Activated CD4-positive, alpha-beta T cell treated with anti-CD3 and anti-CD28 coated beads for 24 hours (primary cell): ENCODE results near the gene ATP9B.

Experiments used
- DNase-seq, 2 donors: peaks; one replicate each; pipeline ENCODE4 v3.0.0-alpha.2; 2020; ENCODE audit warnings: low read depth in 2 of 2

Gene ATP9B

DNA sequence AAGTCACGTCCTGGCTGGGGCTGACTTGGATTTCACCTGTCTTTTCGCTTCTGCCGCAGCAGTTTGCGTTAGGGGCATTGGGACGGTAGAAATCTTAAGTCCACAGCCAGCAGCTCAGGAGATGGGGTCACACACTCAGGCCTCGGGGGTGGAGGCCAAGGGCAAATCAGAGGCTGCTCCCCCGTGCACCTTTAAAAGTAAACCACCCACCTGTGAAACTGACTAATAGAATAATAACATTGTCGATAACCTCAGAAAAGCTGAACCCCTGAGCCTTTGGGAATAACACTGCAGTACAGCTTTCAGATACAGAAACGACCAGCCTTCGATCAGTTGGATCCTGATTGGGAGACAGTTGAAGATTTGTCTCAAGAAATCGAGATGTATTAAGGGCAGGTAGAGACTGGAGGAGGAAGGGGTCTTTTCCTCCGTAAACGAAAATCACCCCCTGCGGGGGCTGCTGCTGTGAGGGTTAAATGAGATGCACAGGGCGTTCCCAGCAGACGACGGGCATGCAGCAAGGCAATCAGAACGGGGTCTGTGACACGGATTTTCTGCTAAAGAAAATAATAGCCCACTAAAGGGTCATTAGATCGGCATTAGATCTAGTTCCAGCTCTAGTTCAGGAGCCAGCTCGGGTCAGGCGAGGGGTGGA, 310.2 kb downstream of the ATP9B start:
- DNase-seq, result no peak

DNA sequence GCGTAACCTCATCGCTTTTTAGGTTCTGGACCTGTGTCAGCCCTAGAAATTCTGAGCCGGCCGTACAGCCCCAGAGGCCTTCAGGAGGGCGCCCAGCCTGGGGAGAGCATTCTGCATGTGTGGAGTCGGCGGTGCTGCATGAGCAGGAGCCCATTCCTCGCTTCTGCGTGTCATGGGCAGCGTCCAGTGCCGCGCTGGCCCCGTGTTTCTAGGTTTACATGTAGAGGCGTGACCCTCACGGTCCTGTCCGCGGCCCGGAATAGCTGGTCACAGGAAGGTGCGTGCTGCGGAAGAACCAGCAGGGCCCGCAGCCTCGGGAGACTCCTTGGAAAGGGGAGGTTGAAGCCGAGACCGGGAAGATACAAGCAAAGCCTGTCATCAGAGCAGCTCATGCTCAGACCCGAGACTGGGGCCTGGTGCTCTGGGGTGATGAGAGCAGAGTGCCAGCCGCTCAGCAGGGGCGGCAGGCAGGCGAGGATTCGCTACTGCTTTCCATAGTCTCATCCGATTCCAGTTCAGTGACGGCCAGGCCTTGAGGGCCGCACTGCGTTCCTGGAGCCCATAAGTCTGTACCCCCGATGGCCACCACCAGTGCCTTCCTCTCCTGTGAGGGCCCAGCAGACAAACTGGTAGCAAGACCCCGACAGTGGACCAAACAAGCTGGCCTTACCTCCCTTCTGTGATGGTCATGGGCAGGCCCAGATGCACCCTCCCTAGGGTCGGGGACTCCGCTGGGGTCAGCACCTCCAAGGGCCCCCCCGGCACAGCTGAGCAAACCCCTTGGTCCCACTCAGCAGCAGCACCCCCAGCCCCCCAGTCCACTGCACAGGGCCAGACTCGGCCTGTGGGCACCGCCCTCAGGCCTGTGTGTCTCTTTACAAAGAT, 311.0 kb downstream of the ATP9B start:
- DNase-seq, result no peak

DNA sequence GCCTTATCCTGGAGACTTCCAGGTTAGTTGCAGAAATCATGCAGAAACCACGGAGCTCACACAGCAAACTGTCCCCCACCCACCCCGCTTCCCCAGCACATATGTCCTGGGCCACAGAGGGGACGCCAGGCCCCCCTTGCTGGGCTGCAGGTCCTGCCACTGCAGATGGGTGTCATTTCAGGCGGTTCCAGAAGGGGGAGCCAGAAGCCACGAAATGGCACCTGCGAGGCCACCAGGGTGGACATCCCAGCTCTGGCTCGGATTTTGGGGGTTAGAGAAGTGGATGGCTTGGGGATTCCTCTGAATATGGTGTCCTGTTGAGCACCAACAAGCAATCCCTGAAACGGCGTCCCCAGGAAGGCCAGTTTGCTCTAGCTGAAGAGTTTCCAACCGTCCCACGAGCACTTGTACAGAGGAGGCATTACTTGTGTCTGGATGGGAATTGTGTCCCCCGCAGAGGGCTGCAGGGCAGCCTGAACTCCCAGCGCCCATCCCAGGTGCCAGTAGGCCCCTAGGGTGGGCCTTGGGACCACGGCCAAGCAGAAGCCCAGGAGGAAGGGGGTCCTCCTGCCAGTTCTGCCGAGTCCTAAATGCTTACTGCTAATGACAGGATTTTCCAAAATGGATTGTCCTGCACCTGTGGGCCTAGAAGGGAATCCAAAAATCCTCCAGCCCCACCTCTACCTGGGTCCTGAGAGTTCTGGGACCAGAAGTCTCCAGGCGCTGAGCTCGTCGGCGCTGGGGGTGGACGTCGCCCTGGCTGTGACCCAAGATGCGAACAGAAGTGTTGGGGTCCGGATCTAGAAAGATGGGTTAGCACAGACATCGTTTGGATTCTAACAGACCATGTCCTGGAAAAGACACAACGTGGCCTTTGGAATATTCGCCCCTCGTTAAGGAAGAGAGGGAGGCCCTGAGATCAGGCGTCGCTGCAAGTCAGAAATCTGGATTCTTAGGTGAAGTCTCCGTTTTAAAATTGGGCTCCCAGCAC, 311.9 kb downstream of the ATP9B start:
- DNase-seq, result peak; percentile 71 to 73

DNA sequence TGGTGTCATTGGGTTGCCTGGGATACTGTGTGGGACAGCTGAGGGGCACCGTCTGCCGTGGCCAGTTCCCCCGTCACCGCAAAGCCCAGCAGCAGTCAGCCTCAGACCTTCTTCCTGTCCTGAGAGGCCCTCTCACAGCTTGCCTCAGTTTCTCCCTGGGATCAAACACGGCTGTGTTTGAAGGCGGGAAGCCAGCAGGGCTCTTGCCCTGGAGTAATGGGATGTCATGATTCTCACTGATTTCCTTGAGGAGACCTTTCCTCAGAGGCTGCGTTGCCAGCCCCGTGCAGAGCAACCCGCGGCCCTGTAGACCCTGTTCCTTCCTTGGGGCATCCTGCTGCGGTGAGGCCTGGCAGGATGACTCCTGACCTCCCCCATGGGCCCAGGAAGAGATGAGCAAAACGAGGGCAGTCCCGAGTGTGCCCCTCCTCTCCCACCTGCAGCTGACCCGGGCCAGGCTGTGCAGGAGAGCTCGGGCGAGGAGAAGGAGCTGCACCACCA, 312.7 kb downstream of the ATP9B start:
- no peak for DNase-seq

DNA sequence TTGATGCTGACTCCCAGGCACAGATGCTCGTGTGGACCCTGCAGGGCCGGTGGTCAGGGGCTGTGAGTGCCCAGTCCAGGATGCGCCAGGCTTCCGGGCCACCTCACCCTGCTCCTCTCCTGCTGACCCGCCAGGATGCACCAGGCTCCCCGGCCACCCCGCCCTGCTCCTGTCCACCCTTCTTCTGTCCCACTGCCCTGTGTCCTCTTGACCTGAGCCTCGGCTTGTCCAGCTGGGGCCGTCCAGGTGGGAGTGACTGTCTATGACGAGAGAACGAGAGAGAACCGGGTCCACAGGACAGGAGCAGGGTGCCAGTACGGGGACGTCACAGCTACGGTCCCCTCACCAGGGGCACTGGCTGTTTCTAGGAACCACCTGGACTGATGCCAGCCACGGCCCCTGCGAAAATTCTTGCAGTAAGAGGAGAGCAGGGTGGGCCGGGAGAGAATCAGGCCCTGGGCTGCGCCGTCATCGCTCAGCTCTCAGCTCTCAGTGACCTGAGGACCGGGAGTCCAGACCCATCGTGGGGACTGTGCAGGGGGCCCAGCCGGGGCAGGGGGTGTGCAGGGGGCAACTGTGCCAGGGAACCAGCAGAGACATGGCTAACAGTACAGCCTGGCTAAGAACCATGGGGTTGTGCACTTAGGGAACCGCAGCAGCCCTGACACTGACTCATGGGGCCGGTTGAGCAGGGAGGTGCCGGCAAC, 313.6 kb downstream of the ATP9B start:
- DNase-seq, result no peak

DNA sequence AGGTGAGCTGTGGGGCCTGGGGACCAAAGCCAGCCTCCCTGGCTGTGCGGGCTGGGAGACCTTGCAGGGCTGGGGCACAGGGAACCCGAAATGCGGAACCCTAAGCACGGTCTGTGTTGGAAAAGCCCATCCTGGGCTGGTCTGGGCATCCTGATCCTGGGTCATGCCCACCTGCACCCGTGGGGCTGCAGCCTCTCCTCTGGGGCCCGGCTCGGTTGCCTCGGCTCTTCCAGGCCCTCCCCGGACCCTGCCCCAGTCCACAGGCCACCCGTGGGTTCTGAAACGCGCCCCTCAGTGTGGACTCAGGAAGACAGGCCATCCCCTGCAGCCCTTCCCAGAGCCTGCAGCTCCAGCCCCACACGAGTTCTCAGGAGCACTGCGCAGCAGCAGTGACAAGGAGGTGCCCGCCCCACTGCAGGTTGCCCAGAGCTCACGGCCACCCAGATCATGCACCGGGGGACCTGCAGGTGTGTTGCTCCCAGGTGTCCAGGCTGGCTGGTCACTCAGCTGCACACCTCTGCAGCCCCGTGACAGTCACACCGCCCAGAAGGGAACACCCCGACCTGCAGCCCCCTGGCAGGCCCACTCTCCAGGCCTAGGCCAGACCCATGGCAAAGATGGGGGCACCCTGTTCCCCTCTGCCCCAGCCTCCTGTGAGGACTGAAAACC, 314.3 kb downstream of the ATP9B start:
- no peak for DNase-seq

DNA sequence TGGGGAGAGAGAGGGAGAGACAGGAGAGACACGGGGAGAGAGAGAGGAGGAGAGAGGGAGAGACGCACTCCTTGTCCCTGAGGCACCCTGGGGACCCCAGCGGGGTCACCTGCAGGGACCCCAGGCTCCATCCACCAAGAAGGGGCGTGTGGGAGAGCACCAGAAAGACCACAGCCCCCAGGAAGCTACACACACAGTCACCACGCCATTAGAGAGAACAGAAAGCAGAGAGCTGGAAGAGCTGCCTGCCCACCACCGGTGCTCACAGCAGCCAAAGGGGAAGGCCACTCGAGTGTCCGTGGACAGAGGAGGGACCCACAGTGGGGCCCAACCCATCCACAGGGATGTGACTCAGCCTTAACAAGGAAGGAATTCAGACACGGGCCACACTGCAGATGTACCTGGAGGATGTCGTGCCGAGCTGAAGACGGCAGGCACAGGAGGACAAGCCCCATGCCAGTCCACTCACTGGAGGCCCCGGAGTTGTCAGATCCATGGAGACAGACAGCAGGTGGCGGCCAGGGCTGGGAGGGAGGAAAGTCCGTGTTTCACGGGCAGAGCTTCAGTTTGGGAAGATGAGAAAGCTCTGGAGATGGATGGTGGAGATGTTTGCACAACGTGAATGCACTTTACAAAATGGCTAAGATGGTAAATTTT, 315.1 kb downstream of the ATP9B start:
- DNase-seq, result no peak

DNA sequence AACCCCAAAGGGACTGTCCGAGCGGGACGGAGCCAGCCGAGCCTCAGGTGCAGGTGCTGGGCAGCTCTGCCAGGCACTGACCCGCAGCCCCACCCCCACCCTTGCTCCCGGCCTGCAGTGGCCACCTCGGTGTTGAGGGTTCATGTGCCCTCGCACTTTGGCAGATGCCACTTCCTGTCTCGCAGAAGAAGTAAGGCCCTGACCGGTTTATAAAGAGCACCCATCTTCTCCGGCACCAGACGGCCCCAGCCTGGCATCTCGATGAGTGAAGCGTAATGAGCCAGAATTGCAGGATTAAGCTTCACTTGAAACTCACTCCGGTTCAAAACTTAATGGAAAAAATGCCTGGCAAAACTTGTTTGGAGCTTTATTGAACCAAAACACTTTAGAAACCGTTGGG, 315.6 kb downstream of the ATP9B start:
- no peak for DNase-seq

DNA sequence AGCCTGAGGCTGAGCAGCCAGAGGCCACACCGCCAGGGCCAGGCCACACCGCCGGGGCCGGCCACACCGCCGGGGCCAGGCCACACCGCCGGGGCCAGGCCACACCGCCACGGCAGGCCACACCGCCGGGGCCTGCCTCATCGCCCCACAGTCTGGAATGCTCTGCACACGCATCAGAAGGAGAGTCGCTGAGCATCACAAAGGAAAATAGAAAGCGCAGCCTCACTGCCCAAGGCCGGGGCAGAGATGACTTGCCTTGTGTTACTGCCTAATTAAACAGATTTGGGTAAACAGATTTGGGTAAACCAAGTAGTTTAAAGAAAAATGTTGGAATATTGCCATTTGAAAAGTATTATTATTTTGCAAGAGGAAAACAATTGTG, 316.1 kb downstream of the ATP9B start:
- DNase-seq, result no peak

DNA sequence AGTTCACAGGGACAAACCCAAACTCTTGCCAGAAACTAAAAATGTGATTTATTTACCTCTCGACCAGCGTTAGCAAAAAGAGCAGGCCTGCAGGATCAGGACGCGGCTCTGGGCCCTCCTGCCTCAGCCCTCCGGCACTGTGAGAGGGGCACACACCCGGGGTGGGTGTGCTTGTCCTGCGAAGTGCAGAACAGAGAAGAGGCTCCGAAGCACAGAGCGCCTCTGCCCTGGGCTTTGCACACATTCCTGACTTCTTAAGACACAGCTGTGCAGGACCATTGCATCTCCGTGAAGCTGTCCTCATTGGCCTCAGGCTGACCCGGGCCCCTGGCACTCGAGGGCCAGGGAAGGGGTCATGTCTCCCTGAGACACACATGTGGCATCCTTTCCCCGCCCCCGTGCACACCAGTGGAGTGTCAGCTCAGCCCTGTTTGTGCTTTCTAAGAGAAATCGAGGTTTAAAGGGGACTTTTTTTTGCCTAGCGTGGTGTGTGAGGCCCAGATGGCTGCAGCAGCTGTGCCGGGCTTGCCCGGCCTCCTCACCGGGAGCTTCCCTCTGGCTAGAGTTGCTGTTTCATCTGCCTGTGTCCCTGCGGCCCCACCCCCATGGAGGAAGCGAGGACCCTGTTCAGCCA, 316.6 kb downstream of the ATP9B start:
- DNase-seq, result no peak

DNA sequence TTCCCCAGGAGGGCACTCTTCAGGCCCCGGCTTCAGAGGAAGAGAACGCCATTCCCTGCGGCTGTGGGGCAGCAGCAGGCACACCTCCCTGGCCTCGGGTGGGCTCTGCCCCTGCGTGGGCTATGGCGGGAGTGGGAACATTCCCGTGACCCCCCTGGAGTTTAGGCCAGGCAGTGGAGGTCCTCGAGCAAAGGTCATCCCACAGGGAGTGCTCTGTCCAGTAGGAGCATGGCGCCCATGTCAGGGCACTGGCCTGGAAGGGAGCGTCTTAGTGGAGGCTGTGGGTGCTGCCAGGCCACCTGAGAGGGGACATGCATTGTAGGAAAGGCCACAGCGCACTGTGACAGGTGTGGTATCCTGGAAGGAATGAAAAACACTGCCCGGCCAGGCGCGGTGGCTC, 317.4 kb downstream of the ATP9B start:
- DNase-seq, result no peak

DNA sequence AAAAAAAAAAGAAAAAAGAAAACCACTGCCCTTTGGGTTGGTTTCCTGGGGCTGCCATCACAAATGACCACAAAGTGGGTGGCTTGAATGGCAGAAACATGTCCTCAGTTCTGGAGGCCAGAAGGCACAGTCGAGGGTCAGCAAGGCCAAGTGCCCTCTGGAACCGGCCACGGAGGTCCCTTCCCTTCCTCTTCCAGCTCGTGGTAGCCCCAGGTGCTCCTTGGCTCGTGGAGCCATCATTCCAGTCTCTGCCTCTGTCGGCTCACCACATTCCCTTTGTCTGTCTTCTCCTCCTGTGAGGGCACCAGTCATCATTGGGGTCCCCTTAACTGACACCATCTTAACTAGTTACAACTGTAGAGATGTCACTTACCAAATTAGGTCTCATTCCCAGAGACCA, 318.0 kb downstream of the ATP9B start:
- DNase-seq, result no peak

DNA sequence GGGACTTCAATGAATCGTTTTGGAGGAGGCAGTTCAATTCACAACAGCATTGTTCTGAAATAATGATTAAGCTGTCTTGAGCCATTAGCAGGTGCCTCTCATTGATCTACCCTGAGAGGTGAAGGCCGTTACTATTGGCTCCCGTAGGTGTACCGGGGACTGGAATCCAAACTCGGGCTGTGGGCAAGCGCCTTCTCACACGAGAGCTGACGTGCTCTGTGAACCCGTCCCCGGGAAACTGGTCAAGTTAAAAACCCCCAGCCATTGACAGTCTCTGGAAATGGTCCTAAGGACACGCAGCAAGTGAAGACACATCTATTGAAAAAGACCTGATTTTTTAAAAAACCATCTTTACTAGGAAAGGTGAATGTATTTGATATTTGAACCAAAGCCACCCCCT, 318.4 kb downstream of the ATP9B start:
- no peak for DNase-seq

DNA sequence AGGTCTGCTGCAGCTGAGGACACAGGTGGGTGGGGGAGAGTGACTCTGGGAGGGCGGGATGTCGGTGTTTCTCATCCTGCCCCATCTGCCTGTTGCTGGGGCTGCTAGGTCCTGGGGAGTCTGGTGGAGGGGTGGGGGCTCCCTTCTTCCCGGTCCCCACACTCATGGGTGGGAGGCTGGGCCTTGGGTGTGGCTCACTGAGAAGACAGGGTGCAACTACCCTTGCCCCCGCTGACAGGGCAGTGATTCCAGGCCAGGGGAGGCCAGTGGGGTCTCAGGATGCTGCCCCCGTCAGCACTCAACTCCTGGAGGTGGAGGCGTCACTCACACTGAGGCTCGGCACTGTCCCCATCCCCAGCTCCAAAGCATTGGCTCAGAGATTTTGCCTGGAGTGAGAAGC, 318.8 kb downstream of the ATP9B start:
- no peak for DNase-seq

DNA sequence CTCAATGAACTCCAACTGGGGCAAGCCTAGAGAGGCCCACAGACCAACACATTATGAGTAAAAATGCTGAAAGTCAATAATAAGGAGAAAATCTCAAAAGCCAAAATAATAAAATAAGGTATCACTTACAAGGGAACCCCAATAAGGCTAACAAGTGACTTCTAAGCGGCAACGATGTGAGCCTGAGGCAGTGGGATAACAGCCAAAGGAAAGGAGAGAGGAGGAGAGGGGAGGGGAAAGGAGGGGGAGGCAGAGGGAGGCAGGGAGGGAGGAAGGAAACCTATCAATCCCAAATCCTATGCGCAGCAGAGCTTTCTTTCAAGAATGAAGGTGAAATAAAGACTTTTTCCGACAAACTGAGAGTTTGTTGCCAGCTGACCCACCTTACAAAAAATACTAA, 320.5 kb downstream of the ATP9B start:
- no peak for DNase-seq

DNA sequence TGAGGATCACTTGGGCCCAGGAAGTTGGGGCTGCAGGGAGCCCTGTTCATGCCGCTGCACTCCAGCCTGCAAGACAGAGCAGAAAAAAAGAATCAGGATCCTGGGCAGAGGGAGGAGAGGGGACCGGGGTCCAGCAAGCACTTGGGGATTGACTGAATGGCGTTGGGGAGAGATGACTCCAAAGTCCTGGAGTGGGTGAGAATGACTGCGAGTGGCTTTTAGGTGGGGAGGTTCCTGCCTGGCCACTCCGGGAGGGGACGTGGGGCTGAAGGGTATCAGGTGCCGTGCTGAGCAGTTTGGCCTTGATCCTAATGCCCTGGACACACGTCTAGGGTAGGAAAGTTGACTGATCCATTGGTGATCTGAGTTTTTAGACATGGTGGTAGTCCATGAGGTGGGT, 323.0 kb downstream of the ATP9B start:
- DNase-seq, result no peak

DNA sequence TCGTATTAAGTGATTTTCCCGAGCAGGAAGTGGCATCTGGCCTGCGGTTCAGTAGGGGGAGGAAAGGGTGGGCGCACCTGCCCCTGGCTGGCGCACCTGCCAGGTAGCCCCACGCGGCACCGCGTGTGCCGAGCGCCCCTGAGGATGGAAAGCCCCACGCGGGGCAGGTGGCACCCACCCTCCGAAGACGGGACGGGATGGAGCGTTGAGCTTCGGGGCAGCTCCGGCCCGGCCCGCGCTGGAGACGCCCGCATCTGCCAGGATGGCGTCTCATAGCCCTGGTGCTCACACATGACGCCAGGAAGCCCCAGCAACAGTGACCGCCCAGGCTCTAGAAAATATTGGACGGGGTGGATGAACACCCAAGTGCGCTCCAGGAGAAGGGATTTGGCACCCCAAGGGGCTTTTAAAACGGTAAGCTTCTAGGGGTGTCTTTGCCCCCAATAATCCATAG, 324.0 kb downstream of the ATP9B start:
- no peak for DNase-seq

DNA sequence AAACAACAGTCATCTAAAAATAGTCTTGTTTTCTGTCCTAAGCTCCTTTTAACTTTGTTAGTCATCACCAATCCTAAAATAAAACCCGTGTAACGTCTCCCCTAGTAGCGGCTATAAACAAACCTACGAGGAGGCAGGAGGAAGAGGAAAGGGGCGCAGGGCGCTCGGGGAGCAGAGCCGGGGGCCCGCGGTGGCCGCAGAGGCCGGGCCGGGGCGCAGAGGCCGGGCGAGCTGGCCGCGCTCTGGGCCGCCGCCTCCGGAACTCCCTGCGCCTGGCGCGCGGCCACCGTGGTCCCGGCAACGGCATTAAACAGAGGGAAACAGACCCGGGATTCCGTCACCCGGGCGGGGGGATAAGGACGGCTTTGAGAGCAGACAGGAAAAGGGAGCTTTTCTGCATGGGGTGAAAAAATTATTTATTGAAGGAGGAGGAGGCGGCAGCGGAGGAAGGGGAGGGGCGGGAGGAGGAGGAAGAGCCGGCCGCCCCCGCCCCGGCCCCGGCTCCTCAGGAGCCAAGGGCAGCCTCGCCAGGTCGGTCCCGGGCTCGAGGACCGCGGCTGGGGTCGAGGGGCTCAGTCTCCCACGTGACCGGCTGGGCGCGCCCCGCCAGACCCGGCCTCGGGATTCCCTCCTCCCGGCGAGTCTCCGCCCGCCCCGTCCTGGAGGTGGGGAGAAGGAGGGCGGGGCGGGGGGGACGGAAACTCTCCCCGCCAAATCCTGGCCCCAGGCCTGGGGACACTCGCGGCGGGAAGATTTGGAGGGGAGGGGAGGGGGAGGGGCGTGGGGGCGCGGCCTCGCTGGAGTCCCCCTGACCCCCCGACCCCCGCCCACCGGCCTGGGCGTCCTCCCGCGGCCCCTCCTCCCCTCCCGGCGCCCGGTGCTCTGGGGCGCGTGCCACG, 324.7 kb downstream of the ATP9B start:
- DNase-seq, result no peak
